NCI-H128 (cell line): ENCODE measurements around the gene GLCE.

Experiments used
- DNase-seq: peaks from one replicate; lab custom pipeline; 2025; ENCODE audit not compliant: unreplicated experiment; lab: John Stamatoyannopoulos, UW

GLCE gene

GRCh38 chr15:69314736-69315135 is 154.3 kb downstream of the GLCE start:
- DNase-seq, result no peak

- no peak for DNase-seq
These were observed 155.1 kb downstream of the GLCE start for GRCh38 chr15:69315402-69316110.

GRCh38 chr15:69316291-69316690 is 155.9 kb downstream of the GLCE start:
- no peak for DNase-seq

GRCh38 chr15:69317392-69317841 is 157.0 kb downstream of the GLCE start:
- DNase-seq, result no peak

- no peak for DNase-seq
These were observed 157.6 kb downstream of the GLCE start for GRCh38 chr15:69318033-69318432.

GRCh38 chr15:69319384-69320375 is 159.2 kb downstream of the GLCE start:
- no peak for DNase-seq

- no peak for DNase-seq
These were observed 160.6 kb downstream of the GLCE start for GRCh38 chr15:69320977-69321554.
